GM12873 (cell line): ENCODE results near the gene TSPAN11.

Source experiments
- TF ChIP-seq, protein P1 (sequence below): IDR thresholded peaks from 2 replicates; pipeline ENCODE4 v1.5.1; 2012; ENCODE audit warnings: low read depth, mild to moderate bottlenecking, moderate library complexity, low read length, control low read depth; ENCODE audit not compliant: insufficient read depth; ENCODE audit errors: missing control alignments

Gene TSPAN11

DNA sequence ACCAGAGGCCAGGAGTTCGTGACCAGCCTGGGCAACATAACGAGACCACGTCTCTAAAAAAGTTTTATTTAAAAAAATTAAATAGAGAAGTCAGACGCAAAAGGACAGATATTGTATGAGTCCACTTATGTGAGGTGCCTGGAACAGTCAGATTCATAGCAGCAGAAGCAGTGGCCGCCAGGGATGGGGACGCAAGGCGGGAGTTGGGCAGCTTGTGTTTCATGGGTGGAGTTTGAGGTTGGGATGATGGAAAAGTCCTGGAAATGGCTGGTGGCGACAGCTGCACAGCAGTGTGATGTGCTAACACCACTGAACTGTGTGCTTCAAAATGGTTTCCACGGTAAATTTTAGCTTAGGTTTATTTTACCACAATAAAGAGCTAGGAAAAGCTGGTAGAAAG is 89.5 kb downstream of the TSPAN11 start:
- TF ChIP-seq, protein P1, sequence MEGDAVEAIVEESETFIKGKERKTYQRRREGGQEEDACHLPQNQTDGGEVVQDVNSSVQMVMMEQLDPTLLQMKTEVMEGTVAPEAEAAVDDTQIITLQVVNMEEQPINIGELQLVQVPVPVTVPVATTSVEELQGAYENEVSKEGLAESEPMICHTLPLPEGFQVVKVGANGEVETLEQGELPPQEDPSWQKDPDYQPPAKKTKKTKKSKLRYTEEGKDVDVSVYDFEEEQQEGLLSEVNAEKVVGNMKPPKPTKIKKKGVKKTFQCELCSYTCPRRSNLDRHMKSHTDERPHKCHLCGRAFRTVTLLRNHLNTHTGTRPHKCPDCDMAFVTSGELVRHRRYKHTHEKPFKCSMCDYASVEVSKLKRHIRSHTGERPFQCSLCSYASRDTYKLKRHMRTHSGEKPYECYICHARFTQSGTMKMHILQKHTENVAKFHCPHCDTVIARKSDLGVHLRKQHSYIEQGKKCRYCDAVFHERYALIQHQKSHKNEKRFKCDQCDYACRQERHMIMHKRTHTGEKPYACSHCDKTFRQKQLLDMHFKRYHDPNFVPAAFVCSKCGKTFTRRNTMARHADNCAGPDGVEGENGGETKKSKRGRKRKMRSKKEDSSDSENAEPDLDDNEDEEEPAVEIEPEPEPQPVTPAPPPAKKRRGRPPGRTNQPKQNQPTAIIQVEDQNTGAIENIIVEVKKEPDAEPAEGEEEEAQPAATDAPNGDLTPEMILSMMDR: no peak

DNA sequence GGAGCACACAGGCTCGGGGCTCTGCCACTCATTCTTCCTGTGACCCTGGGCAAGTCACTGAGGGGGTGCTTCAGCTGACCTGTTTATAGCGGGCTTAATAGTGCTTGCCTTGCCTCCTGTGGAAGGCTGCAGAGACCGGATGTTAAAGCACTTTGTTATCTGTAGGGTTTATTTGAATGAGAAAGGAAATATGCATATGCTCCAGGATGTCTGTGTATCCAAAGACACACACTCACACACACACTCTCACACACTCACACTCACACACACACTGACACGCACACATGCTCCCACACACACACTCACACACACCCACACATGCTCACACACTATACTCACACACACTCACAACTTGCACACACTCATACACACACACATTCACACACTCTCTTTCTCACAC is 91.0 kb downstream of the TSPAN11 start:
- TF ChIP-seq, protein P1: no peak

DNA sequence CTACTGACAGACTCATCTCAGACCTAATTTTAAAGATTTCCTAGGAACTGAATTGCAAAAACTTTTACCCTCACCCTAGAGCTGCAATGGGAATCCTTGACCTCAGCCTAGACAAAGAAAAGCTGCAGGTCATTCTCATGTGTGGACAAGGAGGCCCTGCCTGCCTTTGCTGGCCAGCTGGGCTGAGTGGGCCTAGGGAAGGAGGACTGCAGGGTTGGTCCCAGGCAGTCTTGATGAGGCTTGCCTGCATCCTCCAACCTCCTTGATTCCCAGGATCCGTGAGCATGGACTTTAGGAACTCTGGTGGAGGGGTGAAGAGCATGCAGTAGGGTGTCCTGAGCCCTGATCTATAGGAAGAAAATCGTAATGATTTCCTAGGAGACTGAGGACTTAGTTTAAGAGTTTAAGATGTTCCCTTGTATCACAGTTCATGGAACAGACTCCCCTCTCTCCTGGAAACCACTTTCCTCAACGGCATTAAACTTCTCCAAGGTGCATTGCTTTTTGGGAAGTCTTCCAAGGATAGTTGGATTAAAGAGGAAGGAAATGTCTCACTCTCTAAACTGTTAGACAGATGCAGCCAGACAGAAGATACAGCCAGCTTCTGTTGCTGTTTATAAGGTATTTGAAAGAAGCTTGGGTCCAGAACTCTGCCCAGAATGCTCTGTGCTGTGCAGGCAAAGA is 91.7 kb downstream of the TSPAN11 start:
- TF ChIP-seq, protein P1: no peak

DNA sequence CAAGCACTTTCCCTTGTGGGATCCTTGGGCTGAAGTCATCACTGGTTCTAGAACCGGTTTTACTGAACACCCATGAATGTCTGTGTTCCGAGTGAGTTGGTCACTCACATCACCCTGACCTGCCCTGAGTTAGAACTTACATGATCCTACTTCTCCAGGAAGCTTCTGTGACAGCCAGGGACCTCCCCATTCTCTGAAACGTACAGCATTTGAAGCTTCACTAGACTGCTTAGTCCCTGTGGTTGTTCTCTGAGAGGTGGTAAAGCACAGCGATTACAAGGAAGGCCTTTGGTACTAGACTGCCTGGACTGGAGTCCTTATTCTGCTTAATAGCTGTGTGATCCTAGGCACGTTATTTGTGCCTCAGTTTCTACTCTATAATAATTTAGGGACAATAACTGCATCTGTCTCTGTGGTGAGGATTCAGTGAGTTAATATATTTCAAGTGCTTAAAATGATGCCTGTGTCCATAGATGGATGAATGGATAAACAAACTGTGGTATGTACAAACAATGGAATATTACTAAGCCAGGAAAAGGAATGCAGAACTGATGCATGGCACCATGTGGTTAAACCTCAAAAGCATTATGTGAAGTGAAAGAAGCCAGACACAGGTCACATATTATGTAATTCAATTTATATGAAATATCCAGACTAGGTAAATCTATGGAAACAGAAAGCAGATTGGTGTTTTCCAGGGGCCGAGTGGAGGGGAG is 92.4 kb downstream of the TSPAN11 start:
- TF ChIP-seq, protein P1: no peak

DNA sequence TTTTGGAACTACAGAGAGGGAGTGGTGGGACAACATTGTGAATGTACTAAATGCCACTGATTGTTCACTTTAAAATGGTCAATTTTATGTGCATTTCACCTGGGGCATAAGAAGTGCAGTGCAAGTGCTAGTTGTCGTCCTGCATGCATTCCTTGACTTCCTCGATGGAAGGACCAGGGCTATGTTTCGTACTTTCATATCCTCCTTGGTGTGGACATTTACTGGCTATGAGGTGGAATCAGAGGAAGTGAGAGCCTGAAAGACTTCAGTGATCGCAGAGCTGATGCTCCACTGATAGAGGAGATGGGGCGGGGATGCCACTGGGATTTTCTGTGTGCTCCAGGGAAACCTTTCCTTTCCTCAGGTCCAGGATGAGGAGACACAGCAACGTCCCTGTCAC is 93.0 kb downstream of the TSPAN11 start:
- TF ChIP-seq, protein P1: no peak

DNA sequence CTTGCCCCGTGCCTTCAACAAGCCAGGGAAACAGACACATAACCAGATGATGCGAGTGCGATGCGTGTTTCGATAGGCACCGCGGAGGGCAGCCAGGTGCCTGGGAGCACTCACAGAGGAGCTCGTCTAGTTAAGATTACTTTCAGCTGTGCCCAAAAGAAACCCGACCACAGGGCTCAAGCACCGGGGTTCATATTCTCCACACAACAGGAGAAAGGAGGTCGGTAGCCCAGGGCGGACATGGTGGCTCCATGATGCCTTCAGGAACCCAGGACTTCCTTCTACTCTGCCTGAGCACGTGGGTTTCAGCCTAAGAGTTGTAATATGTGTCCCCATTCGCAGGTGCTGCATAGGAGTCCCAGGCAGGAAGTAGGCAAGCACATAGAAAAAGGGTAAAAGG is 93.4 kb downstream of the TSPAN11 start:
- TF ChIP-seq, protein P1: no peak

DNA sequence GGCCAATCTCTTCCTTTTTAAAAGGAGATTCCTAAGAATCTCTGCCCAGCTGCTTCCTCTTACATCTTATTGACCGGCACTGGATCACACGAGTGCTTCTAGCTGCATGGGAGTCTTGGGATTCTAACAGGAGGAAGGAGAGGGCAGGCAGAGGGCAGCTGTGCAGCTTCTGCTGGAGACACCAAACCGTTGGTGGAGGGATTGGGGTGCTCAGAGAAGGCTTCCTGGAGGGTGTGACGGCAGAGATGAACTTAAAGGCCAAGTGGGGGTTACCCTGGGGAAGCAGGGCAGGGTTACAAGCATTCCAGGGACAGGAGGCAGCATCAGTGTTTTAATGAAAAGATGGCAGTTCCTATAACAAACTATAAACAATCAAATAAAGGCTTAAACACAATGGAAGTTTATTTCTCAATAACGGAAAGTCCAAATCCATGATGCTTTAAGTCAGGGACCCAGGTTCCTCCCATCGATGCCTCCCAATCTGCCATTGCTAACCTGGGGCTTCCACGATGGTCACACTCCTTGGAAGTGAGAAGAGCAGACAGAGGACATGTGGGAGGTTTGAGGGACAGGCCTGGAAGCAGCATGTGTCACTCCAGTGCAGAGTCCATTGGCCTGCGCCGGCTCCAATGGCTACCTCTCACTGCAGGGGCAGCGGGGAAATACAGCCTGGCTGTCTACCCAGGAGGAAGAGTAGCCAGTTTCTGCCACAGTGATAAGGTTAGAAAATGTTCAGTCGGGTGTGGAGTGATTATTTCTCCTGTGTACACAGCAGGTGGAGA is 94.0 kb downstream of the TSPAN11 start:
- TF ChIP-seq, protein P1: no peak
